Midbrain (tissue), 1 donor: Measurements from ENCODE around the gene CSNK1G3.

Experiments used
- DNase-seq: peaks from one replicate; lab custom pipeline; 2025; lab: John Stamatoyannopoulos, UW

Gene CSNK1G3

GRCh38 chr5:123645024-123645603, 133.1 kb downstream of the CSNK1G3 start:
- DNase-seq, result no peak

DNA sequence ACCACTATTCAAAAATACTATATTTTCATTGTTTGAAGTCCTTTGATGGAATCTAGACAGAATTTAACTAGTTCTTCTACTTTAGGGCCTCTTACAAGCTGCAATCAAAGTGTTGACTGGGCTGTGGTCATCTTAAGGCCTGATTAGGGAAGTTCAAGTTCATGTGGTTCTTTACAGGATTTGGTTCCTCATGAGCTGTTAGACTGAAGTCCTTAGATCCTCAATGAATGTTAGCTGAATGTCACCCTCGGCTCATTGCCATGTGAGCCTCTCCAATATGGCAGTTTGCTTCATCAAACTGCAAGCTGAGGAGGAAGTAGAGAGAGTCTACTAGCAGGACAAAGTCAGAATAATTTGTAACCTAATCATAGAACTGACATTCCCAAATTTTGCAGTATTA, 135.1 kb downstream of the CSNK1G3 start:
- no peak for DNase-seq

DNA sequence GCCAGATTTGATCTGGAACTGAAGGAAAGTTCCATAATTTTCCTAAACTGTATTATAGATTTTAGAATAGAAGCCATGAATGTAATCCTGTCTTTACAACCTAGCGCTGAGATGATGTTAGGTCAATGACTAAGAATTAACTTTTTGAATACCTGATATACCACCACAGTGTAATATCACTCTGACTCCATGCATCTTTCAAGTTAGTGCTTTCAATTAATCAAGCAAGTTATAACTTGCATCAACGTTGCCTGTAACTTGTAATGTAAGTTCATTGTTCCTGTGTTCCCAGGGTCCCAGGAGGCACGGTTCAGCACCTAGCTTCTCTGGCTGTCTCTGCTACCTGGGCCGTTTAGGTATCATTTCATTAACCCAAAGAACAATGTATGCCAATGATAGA, 139.3 kb downstream of the CSNK1G3 start:
- DNase-seq, result no peak

DNA sequence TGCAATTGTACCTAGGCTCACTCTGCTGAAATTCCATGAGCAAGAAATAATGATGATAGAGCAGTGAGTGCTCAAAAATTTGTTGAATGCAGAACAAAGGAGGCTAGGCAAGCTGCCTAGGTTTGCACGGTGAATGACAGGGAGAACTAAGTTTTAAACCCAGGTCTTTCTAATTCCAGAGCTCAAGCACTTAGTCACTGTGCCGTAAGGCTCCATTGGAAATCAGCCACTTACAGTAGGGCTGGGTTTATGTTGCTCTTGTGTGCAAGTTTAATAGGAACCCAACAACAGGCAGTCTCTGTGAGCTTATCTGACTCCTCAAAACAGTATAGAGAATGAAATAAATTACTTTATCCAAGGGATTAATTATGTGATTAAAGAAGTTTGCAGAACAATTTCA, 147.0 kb downstream of the CSNK1G3 start:
- DNase-seq, result no peak

DNA sequence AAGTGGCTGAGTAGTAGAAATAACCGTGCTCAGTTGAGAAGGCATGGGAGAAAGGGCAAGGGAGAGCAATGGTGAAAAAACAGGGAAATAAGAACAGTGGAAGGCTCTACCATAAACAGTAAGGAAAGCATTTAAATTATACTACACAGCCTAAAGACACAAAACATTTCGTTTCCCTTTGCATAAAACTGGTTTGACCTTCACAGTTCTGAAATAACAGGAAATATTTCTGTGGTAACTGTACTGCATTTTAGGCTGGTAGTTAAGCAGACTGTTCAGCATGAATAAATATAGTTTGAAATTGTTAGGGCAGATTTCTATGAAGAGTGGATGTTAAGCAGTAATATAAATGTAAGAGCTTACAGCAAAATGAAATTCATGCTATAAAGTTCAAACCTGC, 147.5 kb downstream of the CSNK1G3 start:
- no peak for DNase-seq

DNA sequence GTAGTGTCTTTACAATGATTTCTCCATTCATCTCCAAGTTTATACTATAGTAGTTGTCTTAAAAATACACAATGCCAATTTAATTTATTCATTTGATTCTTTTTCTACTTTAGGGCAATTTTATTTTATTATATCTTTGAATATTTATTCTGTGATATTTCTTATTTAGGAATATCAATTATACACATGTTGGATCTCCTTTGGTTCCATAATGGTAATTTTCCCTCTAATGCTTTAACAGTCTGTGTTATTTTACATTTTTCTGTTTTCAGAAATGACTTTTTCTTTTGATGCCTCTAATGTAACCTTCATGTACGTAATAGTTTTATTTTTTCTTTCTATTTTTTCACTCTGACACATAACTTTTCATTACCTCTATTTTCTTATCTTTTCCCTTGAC, 153.0 kb downstream of the CSNK1G3 start:
- DNase-seq, result no peak

DNA sequence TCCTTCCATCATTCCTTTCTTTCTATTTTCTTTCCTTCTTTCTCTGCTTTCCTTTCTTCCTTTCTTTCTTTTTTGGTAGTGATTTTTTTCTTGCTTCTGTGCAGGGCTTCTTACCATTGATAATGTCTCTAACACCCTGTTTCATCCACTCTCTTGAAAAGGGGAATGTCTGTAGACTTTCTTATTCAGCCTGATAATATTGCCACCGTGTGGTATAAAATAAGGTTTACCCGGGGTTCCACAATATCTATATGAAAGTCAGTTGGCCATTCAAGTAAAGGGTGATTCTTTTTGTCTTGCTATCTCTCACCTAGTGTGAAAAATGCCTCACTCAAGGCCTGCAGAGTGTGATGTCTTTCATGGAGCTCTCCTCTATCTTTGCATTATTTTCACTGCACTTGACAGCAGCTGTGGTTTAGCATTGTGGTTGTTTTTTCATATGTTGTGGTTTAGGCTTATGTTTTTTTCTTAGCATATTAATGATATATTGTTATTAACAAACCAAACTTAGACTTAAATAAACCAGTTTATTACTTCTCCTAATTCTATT, 153.9 kb downstream of the CSNK1G3 start:
- DNase-seq, result no peak
